T-helper 17 cell (primary cell): ENCODE results near the gene COMP. TPM values are rescaled to one million over a fixed set of nuclear protein-coding genes. Genes with fewer than 3 reads are reported as not detected.
"Not testable (repeated sequence)": the region's sequence is repeated elsewhere in the genome, so short reads cannot be mapped to it uniquely, and the experiment has no call there.

Experiments used
- ATAC-seq: fragments of 150-1000 bp; cut with Tn5 transposase; 2 replicates; pipeline ENCODE4 v1.10.0; 2021; ENCODE audit warnings: mild to moderate bottlenecking, moderate library complexity
- DNase-seq, 3 donors: peaks; one replicate each; pipeline versions ENCODE4 v3.0.0 to v3.0.0-alpha.2; 2020 to 2021
- H3K9me3 ChIP-seq: one replicate; pipeline ENCODE4 v1.7.0; 2013; ENCODE audit warnings: low read length, mild to moderate bottlenecking; ENCODE audit not compliant: control insufficient read depth, poor library complexity, severe bottlenecking
- H3K27ac Mint-ChIP-seq: one replicate; pipeline ENCODE4 v1.8.0; 2022; ENCODE audit warnings: mild to moderate bottlenecking, moderate library complexity, mixed read lengths
- H3K27me3 Mint-ChIP-seq: one replicate; pipeline ENCODE4 v1.8.0; 2022; ENCODE audit warnings: mixed read lengths
- H3K36me3 Mint-ChIP-seq: one replicate; pipeline ENCODE4 v1.8.0; 2022; ENCODE audit warnings: low read depth, mixed read lengths
- H3K4me1 Mint-ChIP-seq: one replicate; pipeline ENCODE4 v1.8.0; 2022; ENCODE audit warnings: mild to moderate bottlenecking, mixed read lengths
- H3K4me3 Mint-ChIP-seq: one replicate; pipeline ENCODE4 v1.8.0; 2022; ENCODE audit warnings: mild to moderate bottlenecking, moderate library complexity, mixed read lengths
- total RNA-seq, 4 donors: library from RNA in 2 of 4; stranded (reverse) in 2 of 4; gene quantifications; one replicate each; pipeline ENCODE4 v1.2.3 and lab custom pipeline; 2022 to 2026

COMP gene
- total RNA-seq, 2 donors from 2014 or later: not detected

- not testable (repeated sequence) for H3K27me3 Mint-ChIP-seq, H3K9me3 ChIP-seq, H3K36me3 Mint-ChIP-seq, H3K4me3 Mint-ChIP-seq, ATAC-seq, H3K27ac Mint-ChIP-seq, H3K4me1 Mint-ChIP-seq, DNase-seq
Observed at GRCh38 chr19:18816645-18817044, 25.5 kb upstream of the COMP start.

GRCh38 chr19:18815673-18816072, 24.6 kb upstream of the COMP start:
- H3K27me3 Mint-ChIP-seq: peaks cover 9% of the 10 kb centered on the region
- H3K4me3 Mint-ChIP-seq: no peak overlapping the region
- no peaks in the 10 kb centered on the region for H3K9me3 ChIP-seq
- no peaks in the 10 kb centered on the region for H3K36me3 Mint-ChIP-seq
- DNase-seq (no peak), ATAC-seq (no peak)
- H3K27ac Mint-ChIP-seq: no peak overlapping the region
- no peaks in the 10 kb centered on the region for H3K4me1 Mint-ChIP-seq

- Mint-ChIP-seq H3K36me3 (no peaks in the 10 kb centered on the region), H3K4me1 (peaks cover 3% of the 10 kb centered on the region), H3K4me3 (no peak overlapping the region), H3K27me3 (peaks cover 16% of the 10 kb centered on the region), H3K27ac (no peak overlapping the region)
- DNase-seq (no peak), ATAC-seq (no peak)
- H3K9me3 ChIP-seq: no peaks in the 10 kb centered on the region
Observed at GRCh38 chr19:18814063-18814462, 23.0 kb upstream of the COMP start.

GRCh38 chr19:18811638-18812037, 20.5 kb upstream of the COMP start:
- not testable (repeated sequence) for H3K4me3 Mint-ChIP-seq, H3K36me3 Mint-ChIP-seq, H3K4me1 Mint-ChIP-seq, H3K9me3 ChIP-seq, ATAC-seq, DNase-seq, H3K27ac Mint-ChIP-seq
- H3K27me3 Mint-ChIP-seq: peaks cover 22% of the 10 kb centered on the region

GRCh38 chr19:18809149-18809868, 18.2 kb upstream of the COMP start:
- Mint-ChIP-seq H3K4me1 (peaks cover 3% of the 10 kb centered on the region), H3K36me3 (no peaks in the 10 kb centered on the region), H3K27me3 (peaks cover 22% of the 10 kb centered on the region), H3K4me3 (peak overlapping the region; percentile 71), H3K27ac (no peak overlapping the region)
- DNase-seq (no peak), ATAC-seq (no peak)
- H3K9me3 ChIP-seq: no peaks in the 10 kb centered on the region

GRCh38 chr19:18807861-18808331, 16.8 kb upstream of the COMP start:
- DNase-seq (no peak), ATAC-seq (no peak)
- no peak overlapping the region for H3K27ac Mint-ChIP-seq
- no peaks in the 10 kb centered on the region for H3K9me3 ChIP-seq
- peaks cover 3% of the 10 kb centered on the region for H3K4me1 Mint-ChIP-seq
- peaks cover 26% of the 10 kb centered on the region for H3K27me3 Mint-ChIP-seq
- H3K4me3 Mint-ChIP-seq: no peak overlapping the region
- H3K36me3 Mint-ChIP-seq: peaks cover 6% of the 10 kb centered on the region

GRCh38 chr19:18804643-18805042, 13.5 kb upstream of the COMP start:
- Mint-ChIP-seq H3K4me3 (no peak overlapping the region), H3K4me1 (peaks cover 3% of the 10 kb centered on the region), H3K27ac (no peak overlapping the region), H3K36me3 (peaks cover 6% of the 10 kb centered on the region), H3K27me3 (peaks cover 24% of the 10 kb centered on the region)
- no peaks in the 10 kb centered on the region for H3K9me3 ChIP-seq
- no peak for DNase-seq
- no peak for ATAC-seq

GRCh38 chr19:18804139-18804601, 13.1 kb upstream of the COMP start:
- Mint-ChIP-seq H3K4me1 (no peaks in the 10 kb centered on the region), H3K36me3 (peaks cover 6% of the 10 kb centered on the region), H3K4me3 (no peak overlapping the region), H3K27me3 (peaks cover 20% of the 10 kb centered on the region), H3K27ac (no peak overlapping the region)
- DNase-seq (no peak), ATAC-seq (no peak)
- H3K9me3 ChIP-seq: no peaks in the 10 kb centered on the region

GRCh38 chr19:18803550-18804138, 12.5 kb upstream of the COMP start:
- H3K9me3 ChIP-seq: no peaks in the 10 kb centered on the region
- H3K27me3 Mint-ChIP-seq: peaks cover 15% of the 10 kb centered on the region
- DNase-seq: no peak
- ATAC-seq: no peak
- H3K36me3 Mint-ChIP-seq: peaks cover 6% of the 10 kb centered on the region
- H3K4me1 Mint-ChIP-seq: no peaks in the 10 kb centered on the region
- no peak overlapping the region for H3K4me3 Mint-ChIP-seq
- H3K27ac Mint-ChIP-seq: no peak overlapping the region

GRCh38 chr19:18802354-18802753, 11.2 kb upstream of the COMP start:
- Mint-ChIP-seq H3K4me3 (no peak overlapping the region), H3K27me3 (peaks cover 25% of the 10 kb centered on the region), H3K36me3 (peaks cover 6% of the 10 kb centered on the region), H3K27ac (no peak overlapping the region), H3K4me1 (no peaks in the 10 kb centered on the region)
- ATAC-seq: no peak
- no peak for DNase-seq
- H3K9me3 ChIP-seq: no peaks in the 10 kb centered on the region

GRCh38 chr19:18800636-18801035, 9.5 kb upstream of the COMP start:
- ATAC-seq: no peak
- DNase-seq: no peak

GRCh38 chr19:18800079-18800478, 9.0 kb upstream of the COMP start:
- DNase-seq (no peak), ATAC-seq (no peak)
- Mint-ChIP-seq H3K4me3 (no peak overlapping the region), H3K36me3 (peaks cover 8% of the 10 kb centered on the region), H3K4me1 (no peaks in the 10 kb centered on the region), H3K27ac (no peak overlapping the region), H3K27me3 (peaks cover 37% of the 10 kb centered on the region)
- no peaks in the 10 kb centered on the region for H3K9me3 ChIP-seq

More at GRCh38 chr19:18800636-18801035, 9.5 kb upstream of the COMP start:
- peaks cover 37% of the 10 kb centered on the region for H3K27me3 Mint-ChIP-seq
- H3K4me1 Mint-ChIP-seq: no peaks in the 10 kb centered on the region
- H3K36me3 Mint-ChIP-seq: peaks cover 8% of the 10 kb centered on the region
- H3K9me3 ChIP-seq: no peaks in the 10 kb centered on the region
- H3K4me3 Mint-ChIP-seq: no peak overlapping the region
- no peak overlapping the region for H3K27ac Mint-ChIP-seq

GRCh38 chr19:18799389-18799970, 8.4 kb upstream of the COMP start:
- Mint-ChIP-seq H3K36me3 (peaks cover 8% of the 10 kb centered on the region), H3K27me3 (peaks cover 42% of the 10 kb centered on the region), H3K4me1 (no peaks in the 10 kb centered on the region), H3K4me3 (no peak overlapping the region), H3K27ac (no peak overlapping the region)
- DNase-seq (no peak), ATAC-seq (no peak)
- no peaks in the 10 kb centered on the region for H3K9me3 ChIP-seq
